ENCODE results near the gene CHMP1A. TPM values are rescaled to one million over a fixed set of nuclear protein-coding genes. Genes with fewer than 3 reads are reported as not detected.
A peak's percentile ranks its signal among the peaks of the same experiment; 100 is the strongest.

The CHMP1A gene
- total RNA-seq, 1 experiment from 2014 or later, result 75.6 TPM

DNA sequence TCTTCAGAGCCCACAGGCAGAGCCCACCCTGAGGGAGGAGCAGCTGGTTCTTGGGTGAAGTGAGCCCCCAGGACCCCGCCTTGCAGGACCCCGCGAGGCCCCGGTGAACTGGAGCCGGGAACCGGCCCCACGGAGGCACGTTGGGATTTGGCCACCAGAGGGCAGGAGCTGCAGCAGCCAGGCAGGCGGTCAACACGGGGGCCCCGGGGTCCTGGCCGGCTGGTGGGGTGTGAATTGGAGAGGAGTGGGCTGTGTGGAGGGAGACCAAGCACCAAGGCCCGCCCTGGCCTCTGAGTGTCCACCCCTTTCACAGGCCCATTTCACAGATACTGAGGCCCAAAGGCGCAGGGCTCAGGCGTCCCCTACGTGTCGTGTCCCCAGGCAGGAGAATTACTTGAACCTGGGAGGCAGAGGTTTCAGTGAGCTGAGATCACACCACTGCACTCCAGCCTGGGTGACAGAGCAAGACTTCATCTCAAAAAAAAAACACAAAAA lies 41.9 kb downstream of the CHMP1A start:
- Histone ChIP-seq H3K4me1 (peaks cover 10% of the 10 kb centered on the region), H3K27me3 (no peaks in the 10 kb centered on the region), H3K27ac (no peak overlapping the region), H3K9me3 (replicated peaks) (no peaks in the 10 kb centered on the region), H3K36me3 (no peaks in the 10 kb centered on the region), H3K4me3 (no peak overlapping the region)
- peak in 1 of 2 experiments; percentile 45 for DNase-seq

DNA sequence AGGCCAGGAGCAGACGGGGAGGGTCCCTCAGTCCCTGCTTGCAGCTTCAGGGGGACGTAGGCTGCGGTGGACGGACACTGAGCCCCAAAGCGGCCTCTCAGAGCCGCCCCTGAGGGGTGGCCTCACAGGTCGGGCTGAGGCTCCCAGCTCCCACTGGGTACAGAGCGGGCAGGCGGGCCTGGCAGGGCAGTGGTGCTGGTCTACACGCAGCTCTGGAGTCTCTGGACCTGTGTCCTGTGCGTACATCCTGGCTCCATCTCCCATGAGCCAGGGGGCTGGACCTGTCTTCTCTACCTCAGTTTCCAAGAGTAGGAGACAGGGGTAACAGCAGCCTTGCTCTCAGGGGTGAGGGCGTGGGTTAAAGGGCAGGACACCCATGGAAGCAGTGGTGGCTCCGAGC lies 42.3 kb downstream of the CHMP1A start:
- H3K4me3 ChIP-seq, result no peak overlapping the region
- H3K4me1 ChIP-seq, result peaks cover 10% of the 10 kb centered on the region
- H3K9me3 ChIP-seq (replicated peaks), result no peaks in the 10 kb centered on the region
- no peak for DNase-seq
- no peak overlapping the region for H3K27ac ChIP-seq
- no peaks in the 10 kb centered on the region for H3K36me3 ChIP-seq
- no peaks in the 10 kb centered on the region for H3K27me3 ChIP-seq

DNA sequence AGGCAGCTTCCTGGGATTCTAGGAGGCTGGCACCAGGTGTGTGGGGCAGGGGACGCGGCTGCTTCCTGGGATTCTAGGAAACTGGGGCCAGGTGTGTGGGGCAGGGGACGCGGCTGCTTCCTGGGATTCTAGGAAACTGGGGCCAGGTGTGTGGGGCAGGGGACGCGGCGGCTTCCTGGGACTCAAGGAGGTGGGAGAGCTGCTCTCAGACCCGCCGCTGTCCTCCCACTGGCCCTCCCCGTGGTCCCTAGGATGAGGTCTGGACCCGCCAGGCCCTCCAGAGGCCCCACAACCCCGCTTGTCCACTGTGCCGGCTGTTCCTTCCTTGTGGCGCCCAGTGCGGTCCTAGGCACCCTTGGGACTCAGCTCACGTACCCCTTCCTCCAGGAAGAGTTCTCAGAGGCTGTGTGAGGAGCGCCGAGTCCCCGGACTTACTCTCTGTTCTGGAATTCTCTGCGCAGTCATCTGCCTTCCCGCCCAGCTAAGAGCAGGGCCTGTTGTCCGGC lies 43.5 kb downstream of the CHMP1A start:
- H3K4me1 ChIP-seq, result peaks cover 13% of the 10 kb centered on the region
- no peaks in the 10 kb centered on the region for H3K27me3 ChIP-seq
- H3K4me3 ChIP-seq, result no peak overlapping the region
- H3K9me3 ChIP-seq (replicated peaks), result no peaks in the 10 kb centered on the region
- DNase-seq, result no peak
- H3K27ac ChIP-seq, result no peak overlapping the region
- H3K36me3 ChIP-seq, result no peaks in the 10 kb centered on the region

GRCh38 chr16:89613231-89613953 lies 44.1 kb downstream of the CHMP1A start, which contains the start of gene DPEP1:
Gene DPEP1 (plus strand): TSS chr16:89613642. CDS start chr16:89630411, 16,769 bp downstream.
- peaks cover 13% of the 10 kb centered on the region for H3K4me1 ChIP-seq
- H3K27ac ChIP-seq, result no peak within 1 kb of the TSS
- no peak within 1 kb of the TSS for H3K4me3 ChIP-seq
- H3K27me3 ChIP-seq, result no peaks in the 10 kb centered on the region
- no peak for DNase-seq
- no peaks in the 10 kb centered on the region for H3K9me3 ChIP-seq (replicated peaks)
- no peaks in the 10 kb centered on the region for H3K36me3 ChIP-seq

- no peak for DNase-seq
- Histone ChIP-seq H3K4me1 (peaks cover 13% of the 10 kb centered on the region), H3K27me3 (no peaks in the 10 kb centered on the region), H3K4me3 (no peak overlapping the region), H3K36me3 (no peaks in the 10 kb centered on the region), H3K27ac (no peak overlapping the region), H3K9me3 (replicated peaks) (no peaks in the 10 kb centered on the region)
Observed at GRCh38 chr16:89612415-89613166, 44.9 kb downstream of the CHMP1A start.

GRCh38 chr16:89610108-89610453 lies 47.4 kb downstream of the CHMP1A start:
- DNase-seq, result no peak
- Histone ChIP-seq H3K36me3 (no peaks in the 10 kb centered on the region), H3K27ac (no peak overlapping the region), H3K27me3 (no peaks in the 10 kb centered on the region), H3K4me3 (no peak overlapping the region), H3K4me1 (peaks cover 16% of the 10 kb centered on the region), H3K9me3 (replicated peaks) (no peaks in the 10 kb centered on the region)

DNA sequence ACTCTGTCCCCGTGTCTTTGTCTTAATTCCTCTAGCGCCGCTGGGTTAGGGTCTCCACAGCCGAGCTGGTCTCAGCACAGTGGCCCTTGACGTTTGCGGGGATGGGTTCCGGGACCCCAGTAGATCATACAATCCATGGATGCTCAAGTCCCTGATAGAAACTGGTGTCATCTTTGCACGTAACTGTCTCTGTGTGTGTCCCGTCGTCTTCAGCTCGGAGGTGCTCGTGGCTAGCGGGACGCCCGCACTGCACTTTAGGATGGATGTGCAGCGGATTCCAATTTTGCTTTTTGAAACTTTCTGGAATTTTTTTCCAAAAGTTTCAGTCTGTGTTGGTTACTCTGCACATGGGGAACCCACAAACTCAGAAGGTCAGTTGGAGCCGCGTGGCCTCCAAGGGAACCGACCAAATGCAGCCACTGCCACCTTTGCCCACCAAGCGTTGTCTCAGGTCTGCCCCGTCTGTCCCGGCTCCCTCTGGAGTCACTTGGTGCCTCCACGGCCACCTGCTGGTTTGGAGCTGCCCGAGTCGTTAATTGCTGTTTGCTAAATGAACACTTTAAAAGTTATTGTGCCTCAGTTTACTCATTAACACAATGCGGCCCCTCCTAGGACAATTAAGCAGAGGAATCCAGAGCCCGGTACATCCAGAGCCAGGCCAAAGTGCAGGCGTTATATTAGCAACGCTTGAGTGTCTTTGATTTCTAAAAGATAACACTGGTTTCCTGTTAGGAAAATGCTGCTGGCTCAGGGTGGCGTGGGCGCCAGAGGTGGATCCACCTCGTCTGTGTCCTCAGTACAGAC lies 49.4 kb downstream of the CHMP1A start:
- DNase-seq, result no peak
- H3K36me3 ChIP-seq, result no peaks in the 10 kb centered on the region
- H3K9me3 ChIP-seq (replicated peaks), result no peaks in the 10 kb centered on the region
- H3K4me3 ChIP-seq, result no peak overlapping the region
- H3K27ac ChIP-seq, result no peak overlapping the region
- peaks cover 14% of the 10 kb centered on the region for H3K4me1 ChIP-seq
- H3K27me3 ChIP-seq, result no peaks in the 10 kb centered on the region

GRCh38 chr16:89607453-89607852 lies 50.1 kb downstream of the CHMP1A start:
- peaks cover 16% of the 10 kb centered on the region for H3K4me1 ChIP-seq
- no peak for DNase-seq
- H3K36me3 ChIP-seq, result no peaks in the 10 kb centered on the region
- no peaks in the 10 kb centered on the region for H3K9me3 ChIP-seq (replicated peaks)
- no peak overlapping the region for H3K27ac ChIP-seq
- no peaks in the 10 kb centered on the region for H3K27me3 ChIP-seq
- H3K4me3 ChIP-seq, result no peak overlapping the region

- no peak overlapping the region for H3K4me3 ChIP-seq
- H3K27me3 ChIP-seq, result no peaks in the 10 kb centered on the region
- peak; percentile 80 to 89 for DNase-seq
- H3K4me1 ChIP-seq, result peaks cover 22% of the 10 kb centered on the region
- no peaks in the 10 kb centered on the region for H3K36me3 ChIP-seq
- H3K9me3 ChIP-seq (replicated peaks), result no peaks in the 10 kb centered on the region
- no peak overlapping the region for H3K27ac ChIP-seq
Observed at GRCh38 chr16:89606006-89606405, 51.5 kb downstream of the CHMP1A start.

DNA sequence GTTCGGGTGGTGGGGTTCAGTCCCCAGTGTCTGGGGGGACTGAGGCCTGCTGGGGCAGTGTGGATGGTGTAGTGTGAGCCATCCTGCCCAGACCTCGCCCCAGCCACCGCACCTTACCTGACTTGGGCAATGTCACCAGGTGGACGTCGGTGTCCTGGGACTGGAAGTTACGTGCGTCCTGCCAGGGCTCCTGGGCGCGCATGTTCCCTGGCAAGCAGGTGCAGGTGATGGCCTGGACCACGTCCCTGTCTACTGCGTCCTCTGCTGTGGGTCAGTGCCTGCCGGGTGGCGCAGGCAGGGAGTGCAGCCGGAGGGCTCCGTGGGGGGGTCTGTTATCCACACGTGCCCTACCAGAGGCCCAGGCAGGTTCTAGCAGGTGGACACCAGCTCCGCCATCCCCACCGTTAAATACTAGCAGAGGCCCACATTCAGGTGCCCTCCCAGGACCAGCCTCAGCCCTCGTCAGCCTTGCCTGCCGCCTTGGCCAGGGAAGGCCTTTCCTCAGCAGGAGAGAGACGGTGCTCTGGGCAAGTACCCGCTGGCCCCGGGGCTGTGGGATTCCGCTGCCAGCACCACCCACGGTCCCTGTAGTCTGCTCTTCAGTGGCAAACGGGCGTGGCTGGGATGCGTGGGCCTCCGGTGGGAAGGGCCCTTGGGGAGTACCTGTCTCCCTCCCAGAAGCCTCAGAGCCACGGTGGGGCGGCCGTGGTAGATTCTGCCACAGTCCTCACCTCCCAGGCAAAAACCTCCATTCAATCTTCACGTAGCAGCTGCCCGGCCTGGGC lies 52.1 kb downstream of the CHMP1A start:
- Histone ChIP-seq H3K27me3 (no peaks in the 10 kb centered on the region), H3K36me3 (no peaks in the 10 kb centered on the region), H3K27ac (no peak overlapping the region), H3K4me1 (peaks cover 22% of the 10 kb centered on the region), H3K4me3 (no peak overlapping the region), H3K9me3 (replicated peaks) (no peaks in the 10 kb centered on the region)
- no peak for DNase-seq

- Histone ChIP-seq H3K4me3 (no peak overlapping the region), H3K27me3 (no peaks in the 10 kb centered on the region), H3K36me3 (no peaks in the 10 kb centered on the region), H3K4me1 (peaks cover 17% of the 10 kb centered on the region), H3K27ac (no peak overlapping the region), H3K9me3 (replicated peaks) (no peaks in the 10 kb centered on the region)
- no peak for DNase-seq
Observed at GRCh38 chr16:89604764-89605163, 52.7 kb downstream of the CHMP1A start.

DNA sequence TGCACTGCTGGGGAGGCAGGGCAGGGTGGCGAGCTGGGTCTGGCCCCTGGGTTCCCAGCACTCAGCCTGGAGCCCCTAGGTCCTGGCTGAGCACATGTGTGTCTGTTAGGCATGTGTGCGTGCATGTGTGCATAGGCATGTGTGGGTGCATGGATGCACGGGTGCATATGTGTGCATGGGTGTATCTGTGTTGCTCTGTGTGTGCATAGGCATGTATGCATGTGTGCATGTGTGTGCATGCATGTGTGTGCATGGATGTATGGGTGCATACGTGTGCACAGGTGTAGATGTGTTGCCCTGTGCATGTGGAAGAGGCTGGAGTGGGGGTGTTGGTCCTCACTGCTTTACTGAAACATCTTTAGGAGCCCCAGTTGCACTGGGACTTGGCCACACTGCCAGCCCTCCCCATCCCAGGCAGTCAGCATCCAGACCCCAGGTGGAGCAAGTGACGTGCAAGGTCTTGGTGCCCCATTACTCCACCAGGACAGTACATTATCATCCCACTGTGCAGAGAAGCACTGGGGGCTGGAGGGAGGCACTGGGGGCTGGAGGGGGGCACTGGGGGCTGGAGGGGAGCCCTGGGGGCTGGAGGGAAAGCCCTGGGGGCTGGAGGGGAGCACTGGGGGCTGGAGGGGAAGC lies 54.4 kb downstream of the CHMP1A start:
- Histone ChIP-seq H3K27me3 (no peaks in the 10 kb centered on the region), H3K27ac (no peak overlapping the region), H3K9me3 (replicated peaks) (no peaks in the 10 kb centered on the region), H3K4me3 (no peak overlapping the region), H3K36me3 (no peaks in the 10 kb centered on the region), H3K4me1 (peaks cover 14% of the 10 kb centered on the region)
- no peak for DNase-seq

DNA sequence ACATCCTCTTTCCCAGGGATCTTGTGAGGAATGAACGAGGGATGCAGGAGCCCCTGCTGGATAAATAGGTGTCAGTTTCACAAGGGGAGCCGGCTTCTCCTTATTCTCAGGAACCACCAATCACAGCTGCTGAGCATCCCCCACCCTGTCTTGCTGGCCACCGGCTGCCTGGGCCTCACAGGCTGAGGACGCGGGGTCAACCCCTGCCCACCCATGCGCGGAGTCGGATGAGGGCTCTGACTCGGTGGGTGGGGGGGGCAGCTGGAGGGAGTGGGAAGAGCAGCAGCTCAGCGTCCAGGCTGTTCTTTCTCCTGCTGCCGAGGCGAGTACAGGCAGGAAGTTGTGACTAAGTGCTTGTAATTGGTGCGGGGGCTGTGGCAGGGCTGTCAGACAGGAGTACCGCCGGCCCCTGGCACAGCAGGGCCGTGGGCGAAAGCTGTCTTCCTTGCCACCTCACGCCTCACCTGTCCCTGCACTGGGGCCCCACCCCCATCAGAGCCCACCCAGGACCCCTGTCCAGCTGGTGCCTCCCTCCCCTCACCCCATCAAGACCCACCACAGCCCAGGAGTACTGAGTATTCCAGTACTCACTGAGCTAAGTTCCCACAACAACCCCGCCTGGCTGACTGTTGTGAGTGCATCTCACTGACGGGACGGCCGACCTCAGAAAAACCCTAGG lies 55.1 kb downstream of the CHMP1A start:
- peak overlapping the region; percentile 16 for H3K4me3 ChIP-seq
- no peaks in the 10 kb centered on the region for H3K9me3 ChIP-seq (replicated peaks)
- peak; percentile 92 to 94 for DNase-seq
- H3K27me3 ChIP-seq, result no peaks in the 10 kb centered on the region
- peaks cover 14% of the 10 kb centered on the region for H3K4me1 ChIP-seq
- no peak overlapping the region for H3K27ac ChIP-seq
- no peaks in the 10 kb centered on the region for H3K36me3 ChIP-seq

All from SJCRH30 (cell line).